ENCODE results near the gene MCRIP2. TPM values are rescaled to one million over a fixed set of nuclear protein-coding genes. Genes with fewer than 3 reads are reported as not detected.
A peak's percentile ranks its signal among the peaks of the same experiment; 100 is the strongest.

Gene MCRIP2
- total and polyA plus RNA-seq, 4 donors, result 16.3 to 97.3 (median 61.4) TPM

- 80% methylated on average over 43 of the region's 43 CpGs for WGBS
- H3K4me3 ChIP-seq (ENCODE audit: low read depth in 1 of 3, low read length in 3 of 3), result no peak overlapping the region
- DNase-seq (ENCODE audit: low spot score), result no peak
- no peak for TF ChIP-seq FOXA1 (IDR thresholded peaks at IDR 0.05)
- peak in 1 of 2 donors; percentile 58 for TF ChIP-seq HNF4A (conservative IDR thresholded peaks at IDR 0.05)
- peak in 1 of 2 donors; percentile 44 for TF ChIP-seq RXRA (IDR thresholded peaks at IDR 0.05)
- no peak for TF ChIP-seq NR2F2 (IDR thresholded peaks at IDR 0.05)
- H3K27ac ChIP-seq (ENCODE audit: low read depth in 1 of 2, low read length in 2 of 2), result peak overlapping the region; percentile 68 to 81
- H3K9me3 ChIP-seq (ENCODE audit: control insufficient read depth in 4 of 4, low read length in 3 of 4), result no peaks in the 10 kb centered on the region
- H3K27me3 ChIP-seq (ENCODE audit: control insufficient read depth in 4 of 4, insufficient read depth in 4 of 4, low read length in 3 of 4), result no peaks in the 10 kb centered on the region
- H3K4me1 ChIP-seq (ENCODE audit: control insufficient read depth in 4 of 4, insufficient read depth in 4 of 4, low read length in 3 of 4), result peaks cover 13 to 50% (median 29%) of the 10 kb centered on the region in 4 donors
- peaks cover 0 to 4% (median 2%) of the 10 kb centered on the region in 4 donors for H3K36me3 ChIP-seq (ENCODE audit: control insufficient read depth in 4 of 4, insufficient read depth in 3 of 4, low read depth in 1 of 4, low read length in 3 of 4)
- no peak overlapping the region for H3K9ac ChIP-seq (ENCODE audit: low read depth in 1 of 2, low read length in 2 of 2)
Measured at GRCh38 chr16:598823-599739, 42.5 kb upstream of the MCRIP2 start.

- WGBS, result 70% methylated on average over 7 of the region's 7 CpGs
- Histone ChIP-seq H3K9ac (ENCODE audit: low read depth in 1 of 2, low read length in 2 of 2) (no peak overlapping the region), H3K36me3 (ENCODE audit: control insufficient read depth in 4 of 4, insufficient read depth in 3 of 4, low read depth in 1 of 4, low read length in 3 of 4) (peaks cover 0 to 4% (median 2%) of the 10 kb centered on the region in 4 donors), H3K27ac (ENCODE audit: low read depth in 1 of 2, low read length in 2 of 2) (no peak overlapping the region), H3K27me3 (ENCODE audit: control insufficient read depth in 4 of 4, insufficient read depth in 4 of 4, low read length in 3 of 4) (no peaks in the 10 kb centered on the region), H3K9me3 (ENCODE audit: control insufficient read depth in 4 of 4, low read length in 3 of 4) (no peaks in the 10 kb centered on the region), H3K4me1 (ENCODE audit: control insufficient read depth in 4 of 4, insufficient read depth in 4 of 4, low read length in 3 of 4) (peaks cover 9 to 34% (median 18%) of the 10 kb centered on the region in 4 donors), H3K4me3 (ENCODE audit: low read depth in 1 of 3, low read length in 3 of 3) (no peak overlapping the region)
- TF ChIP-seq RAD21 (IDR thresholded peaks at IDR 0.05) (peak in 1 of 2 donors; percentile 35), GABPA (IDR thresholded peaks at IDR 0.05 in 1 of 2, conservative IDR thresholded peaks at IDR 0.05 in 1 of 2) (no peak), SP1 (IDR thresholded peaks at IDR 0.05) (no peak), YY1 (IDR thresholded peaks at IDR 0.05) (no peak), CTCF (IDR thresholded peaks at IDR 0.05; ENCODE audit: low read depth, low read length, missing input control) (no peak), HNF4A (conservative IDR thresholded peaks at IDR 0.05) (no peak)
- TF ChIP-seq, protein P1, sequence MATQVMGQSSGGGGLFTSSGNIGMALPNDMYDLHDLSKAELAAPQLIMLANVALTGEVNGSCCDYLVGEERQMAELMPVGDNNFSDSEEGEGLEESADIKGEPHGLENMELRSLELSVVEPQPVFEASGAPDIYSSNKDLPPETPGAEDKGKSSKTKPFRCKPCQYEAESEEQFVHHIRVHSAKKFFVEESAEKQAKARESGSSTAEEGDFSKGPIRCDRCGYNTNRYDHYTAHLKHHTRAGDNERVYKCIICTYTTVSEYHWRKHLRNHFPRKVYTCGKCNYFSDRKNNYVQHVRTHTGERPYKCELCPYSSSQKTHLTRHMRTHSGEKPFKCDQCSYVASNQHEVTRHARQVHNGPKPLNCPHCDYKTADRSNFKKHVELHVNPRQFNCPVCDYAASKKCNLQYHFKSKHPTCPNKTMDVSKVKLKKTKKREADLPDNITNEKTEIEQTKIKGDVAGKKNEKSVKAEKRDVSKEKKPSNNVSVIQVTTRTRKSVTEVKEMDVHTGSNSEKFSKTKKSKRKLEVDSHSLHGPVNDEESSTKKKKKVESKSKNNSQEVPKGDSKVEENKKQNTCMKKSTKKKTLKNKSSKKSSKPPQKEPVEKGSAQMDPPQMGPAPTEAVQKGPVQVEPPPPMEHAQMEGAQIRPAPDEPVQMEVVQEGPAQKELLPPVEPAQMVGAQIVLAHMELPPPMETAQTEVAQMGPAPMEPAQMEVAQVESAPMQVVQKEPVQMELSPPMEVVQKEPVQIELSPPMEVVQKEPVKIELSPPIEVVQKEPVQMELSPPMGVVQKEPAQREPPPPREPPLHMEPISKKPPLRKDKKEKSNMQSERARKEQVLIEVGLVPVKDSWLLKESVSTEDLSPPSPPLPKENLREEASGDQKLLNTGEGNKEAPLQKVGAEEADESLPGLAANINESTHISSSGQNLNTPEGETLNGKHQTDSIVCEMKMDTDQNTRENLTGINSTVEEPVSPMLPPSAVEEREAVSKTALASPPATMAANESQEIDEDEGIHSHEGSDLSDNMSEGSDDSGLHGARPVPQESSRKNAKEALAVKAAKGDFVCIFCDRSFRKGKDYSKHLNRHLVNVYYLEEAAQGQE (IDR thresholded peaks at IDR 0.05), result no peak
- DNase-seq (ENCODE audit: low spot score), result no peak
Measured at GRCh38 chr16:600781-601180, 40.8 kb upstream of the MCRIP2 start.

- no peaks in the 10 kb centered on the region for H3K27me3 ChIP-seq (ENCODE audit: control insufficient read depth in 4 of 4, insufficient read depth in 4 of 4, low read length in 3 of 4)
- peaks cover 0 to 18% (median 2%) of the 10 kb centered on the region in 4 donors for H3K4me1 ChIP-seq (ENCODE audit: control insufficient read depth in 4 of 4, insufficient read depth in 4 of 4, low read length in 3 of 4)
- TF ChIP-seq, protein P2, sequence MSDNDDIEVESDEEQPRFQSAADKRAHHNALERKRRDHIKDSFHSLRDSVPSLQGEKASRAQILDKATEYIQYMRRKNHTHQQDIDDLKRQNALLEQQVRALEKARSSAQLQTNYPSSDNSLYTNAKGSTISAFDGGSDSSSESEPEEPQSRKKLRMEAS (IDR thresholded peaks at IDR 0.05), result no peak
- TF ChIP-seq RXRA (IDR thresholded peaks at IDR 0.05), result no peak
- TF ChIP-seq JUND (IDR thresholded peaks at IDR 0.05), result no peak
- TF ChIP-seq GABPA (IDR thresholded peaks at IDR 0.05 in 1 of 2, conservative IDR thresholded peaks at IDR 0.05 in 1 of 2), result no peak
- TF ChIP-seq CTCF (IDR thresholded peaks at IDR 0.05; ENCODE audit: low read depth, low read length, missing input control), result no peak
- no peak for TF ChIP-seq EGR1 (IDR thresholded peaks at IDR 0.05; ENCODE audit: low read depth in 2 of 2)
- H3K9ac ChIP-seq (ENCODE audit: low read depth in 1 of 2, low read length in 2 of 2), result no peak overlapping the region
- no peaks in the 10 kb centered on the region for H3K9me3 ChIP-seq (ENCODE audit: control insufficient read depth in 4 of 4, low read length in 3 of 4)
- peaks cover 0 to 4% (median 2%) of the 10 kb centered on the region in 4 donors for H3K36me3 ChIP-seq (ENCODE audit: control insufficient read depth in 4 of 4, insufficient read depth in 3 of 4, low read depth in 1 of 4, low read length in 3 of 4)
- DNase-seq (ENCODE audit: low spot score), result no peak
- H3K4me3 ChIP-seq (ENCODE audit: low read depth in 1 of 3, low read length in 3 of 3), result no peak overlapping the region
- WGBS, result 80% methylated on average over 5 of the region's 5 CpGs
- H3K27ac ChIP-seq (ENCODE audit: low read depth in 1 of 2, low read length in 2 of 2), result no peak overlapping the region
Measured at GRCh38 chr16:603933-604332, 37.7 kb upstream of the MCRIP2 start.
